Caco-2 (cell line): Measurements from ENCODE around the gene UPF3B. TPM values are rescaled to one million over a fixed set of nuclear protein-coding genes. Genes with fewer than 3 reads are reported as not detected.
A peak's percentile ranks its signal among the peaks of the same experiment; 100 is the strongest.

Source experiments
- BruUV-seq: library from RNA; stranded (reverse); fragments of 400-500 nt; replicated peaks from 2 replicates; lab custom pipeline; 2021; lab: Mats Ljungman, UMichigan
- CTCF ChIA-PET: fragments of 300-600 bp; sonication (Branson Sonifier 250); formaldehyde crosslinking; loops from one replicate; lab custom pipeline; 2022; ENCODE audit warnings: antibody characterized with exemption; lab: Charles Lee
- POLR2A ChIA-PET: fragments of 300-600 bp; sonication (Branson Sonifier 250); formaldehyde crosslinking; loops from one replicate; lab custom pipeline; 2022; ENCODE audit warnings: antibody characterized with exemption; lab: Charles Lee
- DNase-seq, 2 experiments: peaks; one replicate each; pipeline versions ENCODE4 v3.0.0 to v3.0.0-alpha.2; 2020 to 2022
- H3K27me3 ChIP-seq: replicated peaks from 2 replicates; pipeline ENCODE4 v1.6.0; 2011; ENCODE audit warnings: low read length; ENCODE audit not compliant: control insufficient read depth, insufficient read depth
- H3K36me3 ChIP-seq: 2 replicates; pipeline ENCODE4 v1.5.1; 2011; ENCODE audit warnings: low read length; ENCODE audit not compliant: control insufficient read depth, insufficient read depth
- H3K4me1 ChIP-seq: fragments of 250-450 bp; sonication (Bioruptor Pico); 2 replicates; pipeline ENCODE4 v1.5.1; 2020; ENCODE audit warnings: mild to moderate bottlenecking
- H3K4me3 ChIP-seq: 2 replicates; pipeline ENCODE4 v1.5.1; 2011; ENCODE audit warnings: low read depth, mild to moderate bottlenecking, control low read depth, low read length
- H3K9me3 ChIP-seq: fragments of 250-450 bp; sonication (Bioruptor Pico); 2 replicates; pipeline ENCODE4 v1.5.1; 2020; ENCODE audit warnings: mild to moderate bottlenecking, moderate library complexity
- H3K27ac Mint-ChIP-seq: one replicate; pipeline ENCODE4 v1.8.0; 2022; ENCODE audit warnings: mixed read lengths; ENCODE audit not compliant: unreplicated experiment
- H3K27me3 Mint-ChIP-seq: one replicate; pipeline ENCODE4 v1.8.0; 2022; ENCODE audit warnings: mixed read lengths; ENCODE audit not compliant: insufficient read depth, unreplicated experiment
- H3K36me3 Mint-ChIP-seq: one replicate; pipeline ENCODE4 v1.8.0; 2022; ENCODE audit warnings: mild to moderate bottlenecking, mixed read lengths; ENCODE audit not compliant: insufficient read depth, unreplicated experiment
- H3K4me1 Mint-ChIP-seq: one replicate; pipeline ENCODE4 v1.8.0; 2022; ENCODE audit warnings: low read depth, mixed read lengths; ENCODE audit not compliant: unreplicated experiment
- H3K4me3 Mint-ChIP-seq: one replicate; pipeline ENCODE4 v1.8.0; 2022; ENCODE audit warnings: mild to moderate bottlenecking, moderate library complexity, mixed read lengths; ENCODE audit not compliant: unreplicated experiment
- H3K9me3 Mint-ChIP-seq: one replicate; pipeline ENCODE4 v1.8.0; 2022; ENCODE audit warnings: mixed read lengths; ENCODE audit not compliant: unreplicated experiment
- intact Hi-C: fragments of 100-400 bp; cut with micrococcal nuclease; formaldehyde crosslinking; loops from one replicate; pipeline ENCODE4 v1.10.0; 2022; ENCODE audit not compliant: unreplicated experiment
- total RNA-seq: library from RNA; stranded (reverse); gene quantifications from 2 replicates; pipeline ENCODE4 v1.2.3, GENCODE V29; 2022
- TF ChIP-seq, protein P1 (sequence below), 2 experiments: fragments of 200-600 bp in 1 of 2; IDR thresholded peaks; 1 replicate in 1 of 2; 2 replicates in 1 of 2; pipeline versions ENCODE4 v1.5.1 to v1.8.0; 2011 to 2022; ENCODE audit warnings: antibody characterized with exemption in 1 of 2, control low read depth in 1 of 2, inconsistent platforms in 1 of 2, low read depth in 1 of 2, low read length in 1 of 2, mild to moderate bottlenecking in 1 of 2, moderate library complexity in 1 of 2; ENCODE audit not compliant: insufficient read depth in 1 of 2, severe bottlenecking in 1 of 2, unreplicated experiment in 1 of 2

The UPF3B gene
- total RNA-seq, 1 experiment from 2014 or later, result 19.0 TPM

GRCh38 chrX:119887721-119888425, 35.1 kb upstream of the UPF3B start:
- Histone ChIP-seq H3K36me3 (no peaks in the 10 kb centered on the region), H3K4me1 (peaks cover 7% of the 10 kb centered on the region; the same call in 1 of the 2 replicates), H3K9me3 (no peaks in the 10 kb centered on the region), H3K4me3 (peak overlapping the region; percentile 47), H3K27me3 (no peaks in the 10 kb centered on the region)
- DNase-seq, result peak; percentile 85 to 86
- TF ChIP-seq, protein P1, sequence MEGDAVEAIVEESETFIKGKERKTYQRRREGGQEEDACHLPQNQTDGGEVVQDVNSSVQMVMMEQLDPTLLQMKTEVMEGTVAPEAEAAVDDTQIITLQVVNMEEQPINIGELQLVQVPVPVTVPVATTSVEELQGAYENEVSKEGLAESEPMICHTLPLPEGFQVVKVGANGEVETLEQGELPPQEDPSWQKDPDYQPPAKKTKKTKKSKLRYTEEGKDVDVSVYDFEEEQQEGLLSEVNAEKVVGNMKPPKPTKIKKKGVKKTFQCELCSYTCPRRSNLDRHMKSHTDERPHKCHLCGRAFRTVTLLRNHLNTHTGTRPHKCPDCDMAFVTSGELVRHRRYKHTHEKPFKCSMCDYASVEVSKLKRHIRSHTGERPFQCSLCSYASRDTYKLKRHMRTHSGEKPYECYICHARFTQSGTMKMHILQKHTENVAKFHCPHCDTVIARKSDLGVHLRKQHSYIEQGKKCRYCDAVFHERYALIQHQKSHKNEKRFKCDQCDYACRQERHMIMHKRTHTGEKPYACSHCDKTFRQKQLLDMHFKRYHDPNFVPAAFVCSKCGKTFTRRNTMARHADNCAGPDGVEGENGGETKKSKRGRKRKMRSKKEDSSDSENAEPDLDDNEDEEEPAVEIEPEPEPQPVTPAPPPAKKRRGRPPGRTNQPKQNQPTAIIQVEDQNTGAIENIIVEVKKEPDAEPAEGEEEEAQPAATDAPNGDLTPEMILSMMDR (IDR thresholded peaks at IDR 0.05; ENCODE audit: insufficient read depth in 1 of 2, low read depth in 1 of 2, low read length in 1 of 2, severe bottlenecking in 1 of 2, unreplicated experiment in 1 of 2), result peak; percentile 51 to 73
- Mint-ChIP-seq H3K27ac (no peak overlapping the region), H3K4me3 (peak overlapping the region; percentile 66), H3K36me3 (no peaks in the 10 kb centered on the region), H3K27me3 (no peaks in the 10 kb centered on the region), H3K9me3 (no peaks in the 10 kb centered on the region), H3K4me1 (no peaks in the 10 kb centered on the region)
- intact Hi-C loops, result loop anchor here (5.0 kb wide), 1 partner anchor 54 kb away; the partner anchor contains the start of gene NKAP
- no TSS peak for BruUV-seq
- POLR2A ChIA-PET, result interaction anchor here (0.6 to 1.2 kb wide), 3 partner anchors 9 to 35 kb away, joined by 4 to 11 read pairs (median 4); partner anchors contain the start of gene UPF3B
- CTCF ChIA-PET, result interaction anchor here (0.6 to 1.5 kb wide), 8 partner anchors 9 to 99 kb away, joined by 3 to 8 read pairs (median 4); partner anchors contain the start of genes RNF113A, RPL39 and UPF3B

GRCh38 chrX:119885554-119886428, 33.0 kb upstream of the UPF3B start:
- TF ChIP-seq, protein P1 (IDR thresholded peaks at IDR 0.05; ENCODE audit: insufficient read depth in 1 of 2, low read depth in 1 of 2, low read length in 1 of 2, severe bottlenecking in 1 of 2, unreplicated experiment in 1 of 2), result no peak
- no TSS peak for BruUV-seq
- H3K9me3 ChIP-seq, result no peaks in the 10 kb centered on the region
- Mint-ChIP-seq H3K9me3 (no peaks in the 10 kb centered on the region), H3K4me1 (no peaks in the 10 kb centered on the region), H3K36me3 (peaks cover under 1% of the 10 kb centered on the region), H3K27ac (no peak overlapping the region), H3K4me3 (no peak overlapping the region), H3K27me3 (no peaks in the 10 kb centered on the region)
- H3K27me3 ChIP-seq, result no peaks in the 10 kb centered on the region
- CTCF ChIA-PET, result no interaction called here
- peak in 1 of 2 experiments; percentile 47 for DNase-seq
- POLR2A ChIA-PET, result no interaction called here
- H3K36me3 ChIP-seq, result no peaks in the 10 kb centered on the region
- intact Hi-C loops, result loop anchor here (5.0 kb wide), 1 partner anchor 57 kb away; the partner anchor contains the start of gene NKAP
- no peak overlapping the region for H3K4me3 ChIP-seq
- peaks cover 7% of the 10 kb centered on the region; the same call in 1 of the 2 replicates for H3K4me1 ChIP-seq
